Measurements from ENCODE around the gene KSR1. TPM values are rescaled to one million over a fixed set of nuclear protein-coding genes. Genes with fewer than 3 reads are reported as not detected.

Gene KSR1
- total and polyA plus RNA-seq, 2 of the 4 experiments (the other 2 are of a cell fraction), result 12.5 to 21.9 TPM

- H2BK120ac ChIP-seq (ENCODE audit: low read depth, low read length), result no peak overlapping the region
- no peak overlapping the region for H4K8ac ChIP-seq (ENCODE audit: low read depth in 2 of 2, low read length in 2 of 2)
- H4K91ac ChIP-seq (ENCODE audit: insufficient read depth, low read depth, low read length), result no peak overlapping the region; the same call in 1 of the 2 replicates
- peaks cover 83% of the 10 kb centered on the region for H3K36me3 ChIP-seq (ENCODE audit: control insufficient read depth, insufficient read depth, low read length)
- no peak overlapping the region for H2BK5ac ChIP-seq (ENCODE audit: low read depth, low read length, poor library complexity, severe bottlenecking)
- dilution Hi-C loops (cut with HindIII; ENCODE audit: low sequenced_read_pairs, unreplicated experiment) (no loop called here), intact Hi-C loops (cut with micrococcal nuclease) (no loop called here), in situ Hi-C loops (cut with MboI; ENCODE audit: low sequenced_read_pairs) (loop anchor here (5.0 to 10.0 kb wide), 2 partner anchors 244 to 352 kb away; no protein-coding TSS in a partner anchor)
- H3K79me1 ChIP-seq (ENCODE audit: low read depth in 1 of 2, low read length in 2 of 2), result peaks cover 3 to 9% of the 10 kb centered on the region in 2 experiments; a peak in 2 of 4 replicates
- H2AFZ ChIP-seq (replicated peaks; ENCODE audit: low read length, poor library complexity), result no peak overlapping the region
- no peak overlapping the region for H3K56ac ChIP-seq (ENCODE audit: extremely low read depth, insufficient read depth, low read length)
- H2BK20ac ChIP-seq (ENCODE audit: low read depth, low read length), result no peak overlapping the region
- H3K27ac ChIP-seq (ENCODE audit: insufficient read depth, low read length), result no peak overlapping the region
- ChIA-PET POLR2A (ENCODE audit: unreplicated experiment) (no interaction called here), CTCF (interaction anchor here (0.6 kb wide), 1 partner anchor 161 kb away, joined by 6 read pairs; no protein-coding TSS in a partner anchor)
- H3K4me2 ChIP-seq (ENCODE audit: low read depth, low read length), result no peak overlapping the region
- no peak overlapping the region for H2BK15ac ChIP-seq (ENCODE audit: low read depth, low read length)
- H2AK9ac ChIP-seq (replicated peaks; ENCODE audit: low read depth, low read length, poor library complexity), result no peak overlapping the region
- no peaks in the 10 kb centered on the region for H3K9me3 ChIP-seq (ENCODE audit: control insufficient read depth, insufficient read depth, low read length)
- H3K14ac ChIP-seq (replicated peaks; ENCODE audit: low read depth, low read length), result no peak overlapping the region
- no peaks in the 10 kb centered on the region for H4K20me1 ChIP-seq (ENCODE audit: insufficient read depth, low read length)
- H3K23ac ChIP-seq (ENCODE audit: low read depth, low read length), result 0 out of 2 replicates have a peak overlapping the region, but pooled peaks have one; percentile 4
- H3K9ac ChIP-seq (ENCODE audit: low read depth, low read length), result no peak overlapping the region
- no CpG with 5 or more reads among the region's 9 CpGs for WGBS, 2 experiments (ENCODE audit: extremely low coverage in 2 of 2, insufficient read length in 1 of 2)
- no peak for TF ChIP-seq FOS (IDR thresholded peaks at IDR 0.05; ENCODE audit: low read depth, low read length)
- TF ChIP-seq USF2 (IDR thresholded peaks at IDR 0.05; ENCODE audit: low read depth, low read length), result no peak
- TF ChIP-seq MAFK (IDR thresholded peaks at IDR 0.05; ENCODE audit: low read depth, low read length), result no peak
- no peak for TF ChIP-seq POLR2A (IDR thresholded peaks at IDR 0.05; ENCODE audit: low read depth, low read length)
- no peak for TF ChIP-seq BHLHE40 (IDR thresholded peaks at IDR 0.05; ENCODE audit: low read depth, low read length)
- TF ChIP-seq CHD1 (IDR thresholded peaks at IDR 0.05; ENCODE audit: low read depth, low read length), result no peak
- TF ChIP-seq SMC3 (IDR thresholded peaks at IDR 0.05; ENCODE audit: low read depth, low read length), result no peak
- no peak for TF ChIP-seq MAZ (IDR thresholded peaks at IDR 0.05; ENCODE audit: borderline replicate concordance, low read depth, low read length)
- no peak for TF ChIP-seq MXI1 (IDR thresholded peaks at IDR 0.05; ENCODE audit: borderline replicate concordance, low read depth, low read length)
- no peak for TF ChIP-seq NFE2L2 (IDR thresholded peaks at IDR 0.05; ENCODE audit: low read depth, low read length)
- TF ChIP-seq RAD21 (IDR thresholded peaks at IDR 0.05; ENCODE audit: low read length), result no peak
- no peak for TF ChIP-seq RFX5 (IDR thresholded peaks at IDR 0.05; ENCODE audit: low read depth, low read length)
- TF ChIP-seq RCOR1 (IDR thresholded peaks at IDR 0.05; ENCODE audit: insufficient replicate concordance, low read length), result no peak
- no peak for TF ChIP-seq ELK1 (IDR thresholded peaks at IDR 0.05; ENCODE audit: borderline replicate concordance, low read depth, low read length)
- no peak for TF ChIP-seq CTCF (conservative IDR thresholded peaks at IDR 0.05; ENCODE audit: low read depth, low read length)
- no peak for TF ChIP-seq CEBPB (IDR thresholded peaks at IDR 0.05; ENCODE audit: low read depth, low read length)
- H4K5ac ChIP-seq (ENCODE audit: low read depth, low read length), result no peak overlapping the region
- BruUV-seq (replicated peaks), result no TSS peak
- DNase-seq (no peak), ATAC-seq (ENCODE audit: low read depth) (no peak; the same call in 1 of the 2 replicates)
- no peaks in the 10 kb centered on the region for H3K27me3 ChIP-seq (ENCODE audit: control insufficient read depth, insufficient read depth, low read length)
- no peak overlapping the region for H3K4ac ChIP-seq (ENCODE audit: low read depth, low read length)
- H2AK5ac ChIP-seq (ENCODE audit: low read depth, low read length), result no peak overlapping the region; the same call in 1 of the 2 replicates
- no peak overlapping the region for H3K18ac ChIP-seq (ENCODE audit: low read depth, low read length)
- H3K9me1 ChIP-seq (ENCODE audit: insufficient read depth, low read length), result peaks cover 4% of the 10 kb centered on the region
- H3K4me3 ChIP-seq (ENCODE audit: insufficient read depth, low read depth, low read length), result no peak overlapping the region
- H3K4me1 ChIP-seq (ENCODE audit: control insufficient read depth, insufficient read depth, low read length), result peaks cover 2% of the 10 kb centered on the region; the same call in 1 of the 2 replicates
These were observed 140.4 kb downstream of the KSR1 start for GRCh38 chr17:27596566-27597187.
